Astrocyte of the spinal cord (primary cell): ENCODE measurements around the gene MDP1.

Experiments
- DNase-seq: peaks from one replicate; pipeline ENCODE4 v3.0.0; 2011; ENCODE audit warnings: low read depth, low spot score
- H3K4me3 ChIP-seq: 2 replicates; pipeline ENCODE4 v1.5.1; 2011; ENCODE audit warnings: low read depth, mild to moderate bottlenecking, low read length, moderate library complexity
- in situ Hi-C: cut with HindIII; loops from 2 replicates; pipeline ENCODE4 v1.10.0; 2017; ENCODE audit warnings: low sequenced_read_pairs
- TF ChIP-seq, protein P1 (sequence below): IDR thresholded peaks from 2 replicates; pipeline ENCODE4 v1.5.1; 2012; ENCODE audit warnings: low read depth, mild to moderate bottlenecking, low read length, inconsistent platforms

MDP1 gene

DNA sequence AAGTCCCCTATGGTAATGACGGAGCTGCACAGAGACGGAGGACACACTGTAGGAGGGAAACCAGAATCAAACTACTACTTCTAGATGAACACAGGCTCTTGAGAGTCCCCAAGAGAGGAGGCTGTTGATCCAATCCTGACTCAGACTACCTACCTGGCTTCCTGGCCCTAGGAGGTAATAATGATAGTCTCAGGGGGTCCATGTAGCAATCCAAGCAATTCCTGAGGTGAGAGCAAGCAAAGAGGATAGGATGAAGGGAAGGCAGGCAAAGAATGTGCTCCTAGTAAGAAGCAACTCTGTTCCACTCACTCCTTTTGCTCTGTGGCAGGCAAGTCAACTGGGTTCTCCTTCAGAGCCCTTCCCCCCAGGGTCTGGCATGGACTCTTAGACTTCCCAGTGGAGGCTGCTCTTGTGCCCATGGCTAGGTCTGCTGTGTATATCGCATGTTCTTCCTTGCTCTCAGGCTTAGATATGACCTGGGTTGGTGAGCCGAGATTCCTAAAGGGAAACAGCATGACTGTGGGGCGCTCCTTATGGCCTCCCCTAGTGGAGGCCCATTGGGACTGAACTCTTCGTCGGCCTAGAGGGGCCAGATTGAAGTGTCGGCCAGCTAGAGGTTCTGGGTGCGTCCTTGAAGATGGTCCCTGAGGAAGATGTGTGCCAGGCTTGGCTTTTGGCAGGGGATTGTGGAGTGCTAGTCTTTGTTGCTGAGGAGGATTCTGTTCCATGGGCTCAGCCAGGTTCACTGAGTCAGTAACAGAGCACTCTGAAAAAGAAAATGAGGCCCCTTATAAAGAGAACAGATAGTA lies 24.4 kb upstream of the MDP1 start:
- no peak for DNase-seq
- in situ Hi-C loops = no loop called here
- H3K4me3 ChIP-seq = no peak overlapping the region
- TF ChIP-seq, protein P1, sequence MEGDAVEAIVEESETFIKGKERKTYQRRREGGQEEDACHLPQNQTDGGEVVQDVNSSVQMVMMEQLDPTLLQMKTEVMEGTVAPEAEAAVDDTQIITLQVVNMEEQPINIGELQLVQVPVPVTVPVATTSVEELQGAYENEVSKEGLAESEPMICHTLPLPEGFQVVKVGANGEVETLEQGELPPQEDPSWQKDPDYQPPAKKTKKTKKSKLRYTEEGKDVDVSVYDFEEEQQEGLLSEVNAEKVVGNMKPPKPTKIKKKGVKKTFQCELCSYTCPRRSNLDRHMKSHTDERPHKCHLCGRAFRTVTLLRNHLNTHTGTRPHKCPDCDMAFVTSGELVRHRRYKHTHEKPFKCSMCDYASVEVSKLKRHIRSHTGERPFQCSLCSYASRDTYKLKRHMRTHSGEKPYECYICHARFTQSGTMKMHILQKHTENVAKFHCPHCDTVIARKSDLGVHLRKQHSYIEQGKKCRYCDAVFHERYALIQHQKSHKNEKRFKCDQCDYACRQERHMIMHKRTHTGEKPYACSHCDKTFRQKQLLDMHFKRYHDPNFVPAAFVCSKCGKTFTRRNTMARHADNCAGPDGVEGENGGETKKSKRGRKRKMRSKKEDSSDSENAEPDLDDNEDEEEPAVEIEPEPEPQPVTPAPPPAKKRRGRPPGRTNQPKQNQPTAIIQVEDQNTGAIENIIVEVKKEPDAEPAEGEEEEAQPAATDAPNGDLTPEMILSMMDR = no peak

DNA sequence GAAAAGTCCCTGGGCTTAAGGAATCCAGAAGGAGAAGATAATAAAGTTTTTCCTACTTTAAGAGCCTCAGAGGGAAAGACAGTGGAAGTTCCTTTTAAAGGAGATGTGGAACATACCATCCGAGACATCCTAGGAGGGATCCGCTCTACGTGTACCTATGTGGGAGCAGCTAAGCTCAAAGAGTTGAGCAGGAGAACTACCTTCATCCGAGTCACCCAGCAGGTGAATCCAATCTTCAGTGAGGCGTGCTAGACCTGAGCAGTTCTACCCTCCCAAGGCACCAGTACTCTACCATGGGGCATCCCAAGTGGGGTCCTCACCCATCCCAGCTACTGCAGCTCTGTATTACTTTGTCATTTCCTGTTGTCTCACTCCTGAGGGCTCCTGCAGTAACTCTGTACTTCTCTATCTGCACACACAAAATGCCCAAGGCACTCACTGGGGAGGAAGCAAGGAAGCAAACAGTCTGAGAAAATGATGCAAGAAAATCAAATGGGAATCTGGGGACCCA lies 22.7 kb upstream of the MDP1 start:
- TF ChIP-seq, protein P1 = no peak
- in situ Hi-C loops = no loop called here
- H3K4me3 ChIP-seq = no peak overlapping the region
- DNase-seq = no peak

DNA sequence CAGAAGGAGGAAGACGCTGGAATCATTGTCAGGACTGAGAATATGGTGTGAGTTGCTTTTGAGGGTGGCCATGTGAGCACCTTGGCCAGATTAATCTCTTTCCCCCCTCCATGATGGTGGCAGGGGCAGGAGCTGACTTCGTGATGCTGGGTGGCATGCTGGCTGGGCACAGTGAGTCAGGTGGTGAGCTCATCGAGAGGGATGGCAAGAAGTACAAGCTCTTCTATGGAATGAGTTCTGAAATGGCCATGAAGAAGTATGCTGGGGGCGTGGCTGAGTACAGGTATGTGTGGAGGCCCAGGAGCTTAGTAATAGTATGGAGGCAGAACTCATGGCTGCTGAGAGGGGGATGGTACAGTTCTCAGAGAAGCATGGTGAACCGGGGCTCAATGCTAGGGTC lies 22.3 kb upstream of the MDP1 start:
- no peak overlapping the region for H3K4me3 ChIP-seq
- in situ Hi-C loops = no loop called here
- TF ChIP-seq, protein P1 = no peak
- no peak for DNase-seq

DNA sequence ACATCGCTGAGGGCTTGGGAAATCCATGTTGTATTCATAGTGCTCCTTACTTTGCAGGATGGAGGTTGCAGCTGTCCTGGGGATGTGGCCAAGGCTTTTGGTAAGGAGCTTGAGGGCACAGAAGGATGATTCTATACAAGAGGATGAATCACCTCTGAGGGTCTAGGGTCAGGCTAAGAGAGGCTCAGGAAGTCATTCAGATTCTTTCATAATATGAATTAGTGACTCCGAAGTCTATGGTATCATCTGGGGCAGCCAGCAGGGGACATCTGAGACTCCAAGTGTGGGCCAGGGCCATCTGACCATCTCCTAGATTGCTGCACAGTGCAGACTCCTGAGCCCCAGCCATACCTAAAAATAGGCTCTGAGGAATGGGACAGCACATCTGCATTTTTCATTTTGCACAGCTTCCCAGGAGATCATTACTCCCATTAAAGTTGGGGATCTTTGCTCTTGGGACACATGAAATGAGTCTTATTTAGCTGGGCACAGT lies 21.6 kb upstream of the MDP1 start:
- no peak overlapping the region for H3K4me3 ChIP-seq
- TF ChIP-seq, protein P1 = no peak
- no peak for DNase-seq
- in situ Hi-C loops = no loop called here

DNA sequence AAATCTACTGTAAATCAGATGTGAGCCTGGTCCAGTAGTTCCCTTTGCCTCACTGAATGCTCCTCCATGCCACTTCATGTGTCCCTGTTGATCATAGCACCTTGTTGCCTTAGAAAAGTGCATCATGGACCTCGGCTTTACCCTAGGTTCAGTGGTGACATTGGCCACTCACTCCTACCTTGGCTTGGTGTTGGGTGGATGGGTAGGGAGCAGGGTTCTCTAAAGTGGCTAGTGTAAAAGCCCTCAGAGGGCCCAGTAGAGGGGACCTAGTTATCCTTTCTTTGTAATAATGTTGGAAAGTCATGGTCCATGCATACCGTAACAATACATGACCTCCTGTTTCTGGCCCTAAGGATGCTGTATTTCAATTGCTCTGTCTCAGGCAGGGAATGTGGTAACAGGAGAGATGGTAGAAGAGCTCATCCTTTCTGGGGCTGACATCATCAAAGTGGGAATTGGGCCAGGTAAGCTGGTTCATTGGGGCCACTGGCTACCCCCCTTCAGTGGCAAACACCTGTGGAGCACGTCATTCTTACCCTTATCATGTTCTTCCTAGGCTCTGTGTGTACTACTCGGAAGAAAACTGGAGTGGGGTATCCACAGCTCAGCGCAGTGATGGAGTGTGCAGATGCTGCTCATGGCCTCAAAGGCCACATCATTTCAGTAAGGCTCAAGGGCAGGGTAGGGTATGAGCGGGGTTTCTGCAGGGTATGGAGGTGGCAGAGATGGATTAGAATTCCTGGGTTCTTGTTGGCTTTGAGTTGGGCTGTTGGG lies 21.0 kb upstream of the MDP1 start:
- in situ Hi-C loops = no loop called here
- H3K4me3 ChIP-seq = no peak overlapping the region
- no peak for DNase-seq

More for the DNA sequence above, 21.0 kb upstream of the MDP1 start:
- TF ChIP-seq, protein P1 = no peak
